SK-N-SH treated with all-trans-retinoic acid at 6 μM for 48 hours (cell line): ENCODE measurements around the gene SORCS1.

Experiments
- BACH2 ChIP-seq: fragments of 250-450 bp; sonication (Bioruptor Pico); IDR thresholded peaks from 2 replicates; pipeline ENCODE4 v1.9.0; 2021; ENCODE audit warnings: mild to moderate bottlenecking, borderline replicate concordance
- CREB5 ChIP-seq: fragments of 250-450 bp; sonication (Bioruptor Pico); IDR thresholded peaks from 2 replicates; pipeline ENCODE4 v1.5.1; 2020; ENCODE audit warnings: low read depth, mild to moderate bottlenecking, moderate library complexity
- ESRRG ChIP-seq: fragments of 250-450 bp; sonication (Bioruptor Pico); IDR thresholded peaks from 2 replicates; pipeline ENCODE4 v1.6.1; 2021; ENCODE audit warnings: mild to moderate bottlenecking
- GLIS3 ChIP-seq: fragments of 250-450 bp; sonication (Bioruptor Pico); IDR thresholded peaks from 2 replicates; pipeline ENCODE4 v1.5.0; 2020; ENCODE audit warnings: mild to moderate bottlenecking, moderate library complexity
- ISL1 ChIP-seq: fragments of 250-450 bp; sonication (Bioruptor Pico); IDR thresholded peaks from 2 replicates; pipeline ENCODE4 v2.1.2; 2022; ENCODE audit warnings: mild to moderate bottlenecking, moderate library complexity
- PPARA ChIP-seq: fragments of 250-450 bp; sonication (Bioruptor Pico); IDR thresholded peaks from 2 replicates; pipeline ENCODE4 v1.5.0; 2020; ENCODE audit warnings: mild to moderate bottlenecking, borderline replicate concordance
- RARB ChIP-seq: fragments of 250-450 bp; sonication (Bioruptor Pico); IDR thresholded peaks from 2 replicates; pipeline ENCODE4 v1.8.0; 2021; ENCODE audit warnings: mild to moderate bottlenecking, moderate library complexity
- TCF4 ChIP-seq: fragments of 250-450 bp; sonication (Bioruptor Pico); IDR thresholded peaks from 2 replicates; pipeline ENCODE4 v1.8.0; 2021; ENCODE audit warnings: mild to moderate bottlenecking, moderate library complexity, borderline replicate concordance
- ZFP3 ChIP-seq: fragments of 250-450 bp; sonication (Bioruptor Pico); IDR thresholded peaks from 2 replicates; pipeline ENCODE4 v1.5.0; 2020; ENCODE audit warnings: mild to moderate bottlenecking, moderate library complexity
- ZFP30 ChIP-seq: fragments of 450-650 bp; formaldehyde crosslinking; IDR thresholded peaks from 2 replicates; pipeline ENCODE4 v1.5.0; 2022; ENCODE audit warnings: mild to moderate bottlenecking, moderate library complexity
- TF ChIP-seq, protein P1 (sequence below): fragments of 250-450 bp; sonication (Bioruptor Pico); IDR thresholded peaks from 2 replicates; pipeline ENCODE4 v1.8.0; 2020; ENCODE audit warnings: mild to moderate bottlenecking, moderate library complexity, borderline replicate concordance
- TF ChIP-seq, protein P2 (sequence below): fragments of 250-450 bp; sonication (Bioruptor Pico); IDR thresholded peaks from 2 replicates; pipeline ENCODE4 v1.5.0; 2020; ENCODE audit warnings: mild to moderate bottlenecking, moderate library complexity

- TF ChIP-seq, protein P1, sequence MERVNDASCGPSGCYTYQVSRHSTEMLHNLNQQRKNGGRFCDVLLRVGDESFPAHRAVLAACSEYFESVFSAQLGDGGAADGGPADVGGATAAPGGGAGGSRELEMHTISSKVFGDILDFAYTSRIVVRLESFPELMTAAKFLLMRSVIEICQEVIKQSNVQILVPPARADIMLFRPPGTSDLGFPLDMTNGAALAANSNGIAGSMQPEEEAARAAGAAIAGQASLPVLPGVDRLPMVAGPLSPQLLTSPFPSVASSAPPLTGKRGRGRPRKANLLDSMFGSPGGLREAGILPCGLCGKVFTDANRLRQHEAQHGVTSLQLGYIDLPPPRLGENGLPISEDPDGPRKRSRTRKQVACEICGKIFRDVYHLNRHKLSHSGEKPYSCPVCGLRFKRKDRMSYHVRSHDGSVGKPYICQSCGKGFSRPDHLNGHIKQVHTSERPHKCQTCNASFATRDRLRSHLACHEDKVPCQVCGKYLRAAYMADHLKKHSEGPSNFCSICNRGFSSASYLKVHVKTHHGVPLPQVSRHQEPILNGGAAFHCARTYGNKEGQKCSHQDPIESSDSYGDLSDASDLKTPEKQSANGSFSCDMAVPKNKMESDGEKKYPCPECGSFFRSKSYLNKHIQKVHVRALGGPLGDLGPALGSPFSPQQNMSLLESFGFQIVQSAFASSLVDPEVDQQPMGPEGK (CRISPR knock-in tag): no peak
- TF ChIP-seq ESRRG (CRISPR knock-in tag) (no peak), TCF4 (CRISPR knock-in tag) (no peak), RARB (CRISPR knock-in tag) (no peak), ISL1 (CRISPR knock-in tag) (no peak), ZFP30 (no peak), GLIS3 (CRISPR knock-in tag) (no peak), PPARA (CRISPR knock-in tag) (no peak), BACH2 (CRISPR knock-in tag) (no peak), ZFP3 (CRISPR knock-in tag) (no peak), CREB5 (CRISPR knock-in tag) (no peak)
- TF ChIP-seq, protein P2, sequence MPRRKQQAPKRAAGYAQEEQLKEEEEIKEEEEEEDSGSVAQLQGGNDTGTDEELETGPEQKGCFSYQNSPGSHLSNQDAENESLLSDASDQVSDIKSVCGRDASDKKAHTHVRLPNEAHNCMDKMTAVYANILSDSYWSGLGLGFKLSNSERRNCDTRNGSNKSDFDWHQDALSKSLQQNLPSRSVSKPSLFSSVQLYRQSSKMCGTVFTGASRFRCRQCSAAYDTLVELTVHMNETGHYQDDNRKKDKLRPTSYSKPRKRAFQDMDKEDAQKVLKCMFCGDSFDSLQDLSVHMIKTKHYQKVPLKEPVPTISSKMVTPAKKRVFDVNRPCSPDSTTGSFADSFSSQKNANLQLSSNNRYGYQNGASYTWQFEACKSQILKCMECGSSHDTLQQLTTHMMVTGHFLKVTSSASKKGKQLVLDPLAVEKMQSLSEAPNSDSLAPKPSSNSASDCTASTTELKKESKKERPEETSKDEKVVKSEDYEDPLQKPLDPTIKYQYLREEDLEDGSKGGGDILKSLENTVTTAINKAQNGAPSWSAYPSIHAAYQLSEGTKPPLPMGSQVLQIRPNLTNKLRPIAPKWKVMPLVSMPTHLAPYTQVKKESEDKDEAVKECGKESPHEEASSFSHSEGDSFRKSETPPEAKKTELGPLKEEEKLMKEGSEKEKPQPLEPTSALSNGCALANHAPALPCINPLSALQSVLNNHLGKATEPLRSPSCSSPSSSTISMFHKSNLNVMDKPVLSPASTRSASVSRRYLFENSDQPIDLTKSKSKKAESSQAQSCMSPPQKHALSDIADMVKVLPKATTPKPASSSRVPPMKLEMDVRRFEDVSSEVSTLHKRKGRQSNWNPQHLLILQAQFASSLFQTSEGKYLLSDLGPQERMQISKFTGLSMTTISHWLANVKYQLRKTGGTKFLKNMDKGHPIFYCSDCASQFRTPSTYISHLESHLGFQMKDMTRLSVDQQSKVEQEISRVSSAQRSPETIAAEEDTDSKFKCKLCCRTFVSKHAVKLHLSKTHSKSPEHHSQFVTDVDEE (CRISPR knock-in tag): no peak
Measured at GRCh38 chr10:106955133-106955532, 209.4 kb downstream of the SORCS1 start.
